LNCaP clone FGC (cell line): ENCODE results near the gene AMIGO1.

Source experiments
- DNase-seq: peaks from one replicate; pipeline ENCODE4 v3.0.0-alpha.2; 2011; ENCODE audit warnings: low read depth
- H3K4me3 ChIP-seq: 2 replicates; pipeline ENCODE4 v1.5.1; 2011; ENCODE audit warnings: mild to moderate bottlenecking, low read depth, low read length, control low read depth
- CTCF ChIP-seq: IDR thresholded peaks from 2 replicates; pipeline ENCODE4 v1.5.1; 2012; ENCODE audit warnings: mild to moderate bottlenecking; ENCODE audit not compliant: control insufficient read depth, insufficient read depth; ENCODE audit errors: extremely low read depth

AMIGO1 gene

DNA sequence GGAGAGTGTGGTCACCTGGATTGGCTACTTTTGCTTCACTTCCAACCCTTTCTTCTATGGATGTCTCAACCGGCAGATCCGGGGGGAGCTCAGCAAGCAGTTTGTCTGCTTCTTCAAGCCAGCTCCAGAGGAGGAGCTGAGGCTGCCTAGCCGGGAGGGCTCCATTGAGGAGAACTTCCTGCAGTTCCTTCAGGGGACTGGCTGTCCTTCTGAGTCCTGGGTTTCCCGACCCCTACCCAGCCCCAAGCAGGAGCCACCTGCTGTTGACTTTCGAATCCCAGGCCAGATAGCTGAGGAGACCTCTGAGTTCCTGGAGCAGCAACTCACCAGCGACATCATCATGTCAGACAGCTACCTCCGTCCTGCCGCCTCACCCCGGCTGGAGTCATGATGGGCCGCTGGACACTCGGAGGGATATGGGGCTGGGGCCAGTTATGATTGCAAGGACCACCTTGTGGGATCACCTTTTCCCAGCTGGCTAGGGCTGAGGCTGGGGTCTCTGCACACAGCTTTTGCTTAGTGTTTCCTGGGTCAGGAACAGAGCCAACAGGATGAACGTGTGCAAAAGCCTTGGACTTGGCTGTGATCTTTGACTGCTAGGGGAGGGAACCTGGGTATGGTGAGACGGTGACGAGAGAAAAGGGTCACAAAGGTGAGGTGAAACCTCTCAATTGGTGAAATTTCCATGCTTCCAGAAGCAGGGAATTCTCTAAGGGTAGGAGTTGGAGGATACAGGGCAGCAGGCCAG lies 34.6 kb upstream of the AMIGO1 start:
- TF ChIP-seq CTCF: no peak
- no peak overlapping the region for H3K4me3 ChIP-seq
- DNase-seq: no peak

GRCh38 chr1:109543283-109543987 lies 33.9 kb upstream of the AMIGO1 start:
- TF ChIP-seq CTCF: no peak
- DNase-seq: no peak
- no peak overlapping the region for H3K4me3 ChIP-seq

GRCh38 chr1:109542657-109543056 lies 33.1 kb upstream of the AMIGO1 start:
- no peak for DNase-seq
- no peak overlapping the region for H3K4me3 ChIP-seq
- TF ChIP-seq CTCF: no peak

DNA sequence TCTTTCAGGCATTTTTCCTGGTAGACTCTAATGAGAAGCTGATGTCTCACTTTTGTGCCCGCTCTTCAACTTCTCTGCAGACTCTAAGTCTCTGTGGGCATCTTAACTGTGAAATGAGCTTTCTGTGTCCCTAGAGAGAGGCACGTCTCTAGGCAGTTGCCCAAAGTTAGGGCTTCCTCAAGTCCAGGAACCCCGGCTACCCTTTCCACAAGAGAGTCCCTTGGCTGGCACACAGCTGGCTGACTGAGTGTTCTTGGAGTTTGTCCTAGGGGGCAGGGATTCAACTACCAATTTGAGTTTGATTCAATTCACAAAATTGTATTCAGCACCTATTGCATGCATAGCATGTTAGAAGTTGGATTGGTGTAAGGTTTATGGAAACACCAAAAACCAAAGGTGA lies 31.6 kb upstream of the AMIGO1 start:
- DNase-seq: no peak
- no peak for TF ChIP-seq CTCF

GRCh38 chr1:109539676-109540075 lies 30.1 kb upstream of the AMIGO1 start, which contains the start of gene GPR61:
GPR61 (plus strand) TSS chr1:109539872; CDS start chr1:109543023, 3,151 bp downstream.
- TF ChIP-seq CTCF: no peak
- no peak within 1 kb of the TSS for H3K4me3 ChIP-seq
- DNase-seq: no peak

More for the DNA sequence above, 31.6 kb upstream of the AMIGO1 start:
- H3K4me3 ChIP-seq: no peak overlapping the region

DNA sequence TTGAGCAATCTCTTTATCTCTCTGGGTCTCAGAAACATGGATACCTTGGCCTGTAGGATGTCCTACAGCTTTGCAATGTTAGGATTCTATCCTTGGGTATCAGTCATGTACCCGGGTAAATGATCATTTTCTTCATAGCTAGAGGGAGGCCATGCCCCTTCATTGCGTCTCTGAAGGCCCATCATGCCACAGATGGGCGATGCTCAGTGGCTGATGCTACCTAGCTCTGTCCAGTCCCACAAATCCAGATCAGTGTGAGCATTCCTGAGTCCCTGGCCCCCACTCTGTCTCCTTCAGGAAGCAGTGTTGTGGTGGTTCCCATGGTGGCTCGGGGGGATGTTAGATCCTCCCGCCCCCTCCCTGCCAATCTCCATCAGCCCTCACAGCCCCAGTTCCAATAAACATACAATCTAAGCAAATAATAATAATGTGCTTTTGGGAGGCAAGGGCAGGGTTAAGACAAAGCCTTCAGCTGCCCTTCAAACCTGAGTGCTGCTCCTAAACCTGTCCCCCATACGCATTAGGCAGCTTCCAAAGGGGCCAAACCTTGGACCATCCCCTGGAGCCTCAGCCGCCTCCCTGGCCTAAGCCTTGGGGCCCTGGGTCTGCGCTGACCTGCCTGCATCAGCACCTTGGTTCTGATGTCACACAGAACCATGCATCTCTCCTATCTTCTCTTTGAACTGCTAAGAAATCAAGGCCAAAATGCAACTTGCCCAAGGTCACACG lies 29.5 kb upstream of the AMIGO1 start:
- DNase-seq: no peak
- H3K4me3 ChIP-seq: no peak overlapping the region
- no peak for TF ChIP-seq CTCF
